Breast epithelium (tissue), 4 donors: ENCODE results near the gene SEC16A. TPM values are rescaled to one million over a fixed set of nuclear protein-coding genes. Genes with fewer than 3 reads are reported as not detected.
A peak's percentile ranks its signal among the peaks of the same experiment; 100 is the strongest.

Experiments
- DNase-seq, 2 donors: peaks; one replicate each; pipeline ENCODE4 v3.0.0-alpha.2; 2019; ENCODE audit warnings: low spot score in 2 of 2
- H3K27ac ChIP-seq, 2 donors: fragments of 200-600 bp; sonication (generic) in 1 of 2; one replicate each; pipeline ENCODE4 v1.5.1; 2016 to 2019; ENCODE audit warnings: mild to moderate bottlenecking in 1 of 2
- H3K27me3 ChIP-seq, 2 donors: fragments of 200-600 bp; sonication (generic) in 1 of 2; one replicate each; pipeline versions ENCODE4 v1.5.1 to v1.6.0; 2017 to 2019; ENCODE audit warnings: control low read depth in 1 of 2, mild to moderate bottlenecking in 1 of 2
- H3K36me3 ChIP-seq: fragments of 200-600 bp; one replicate; pipeline ENCODE4 v1.5.1; 2019
- H3K4me1 ChIP-seq, 2 donors: fragments of 200-600 bp; sonication (generic); one replicate each; pipeline ENCODE4 v1.5.1; 2016 to 2019; ENCODE audit warnings: control low read depth in 1 of 2
- H3K4me3 ChIP-seq, 3 donors: fragments of 200-600 bp; sonication (generic); 1 replicate in 2 of 3; 2 replicates in 1 of 3; pipeline ENCODE4 v1.5.1; 2016 to 2019; ENCODE audit warnings: mild to moderate bottlenecking in 3 of 3, moderate library complexity in 2 of 3
- H3K9me3 ChIP-seq, 2 donors: fragments of 200-600 bp; sonication (generic) in 1 of 2; one replicate each; pipeline ENCODE4 v1.5.1; 2016 to 2019; ENCODE audit warnings: control low read depth in 1 of 2
- POLR2A ChIP-seq: fragments of 450-650 bp; IDR thresholded peaks from one replicate; pipeline ENCODE4 v1.6.1; 2016; ENCODE audit warnings: antibody characterized with exemption, mild to moderate bottlenecking, moderate library complexity
- POLR2AphosphoS5 ChIP-seq, 3 donors: sonication (generic); formaldehyde crosslinking; IDR thresholded peaks; one replicate each; pipeline ENCODE4 v1.6.1; 2017; ENCODE audit warnings: antibody characterized with exemption in 3 of 3
- intact Hi-C: fragments of 100-400 bp; cut with DNase I; formaldehyde crosslinking; loops from one replicate; pipeline ENCODE4 v1.15.1; 2023; ENCODE audit warnings: low total_unique reads
- total RNA-seq, 3 donors: library from RNA; depleted of rRNA; stranded (reverse); fragments of >200 nt; gene quantifications; one replicate each; pipeline ENCODE4 v1.1.0, GENCODE V29; 2016
- TF ChIP-seq, protein P1 (sequence below), 3 donors: fragments of 450-650 bp; IDR thresholded peaks; one replicate each; pipeline ENCODE4 v1.5.1; 2016 to 2017; ENCODE audit warnings: antibody characterized with exemption in 3 of 3, mild to moderate bottlenecking in 3 of 3, moderate library complexity in 3 of 3

SEC16A gene
- total RNA-seq, 3 donors from 2014 or later: 41.9 to 55.1 (median 42.9) TPM

DNA sequence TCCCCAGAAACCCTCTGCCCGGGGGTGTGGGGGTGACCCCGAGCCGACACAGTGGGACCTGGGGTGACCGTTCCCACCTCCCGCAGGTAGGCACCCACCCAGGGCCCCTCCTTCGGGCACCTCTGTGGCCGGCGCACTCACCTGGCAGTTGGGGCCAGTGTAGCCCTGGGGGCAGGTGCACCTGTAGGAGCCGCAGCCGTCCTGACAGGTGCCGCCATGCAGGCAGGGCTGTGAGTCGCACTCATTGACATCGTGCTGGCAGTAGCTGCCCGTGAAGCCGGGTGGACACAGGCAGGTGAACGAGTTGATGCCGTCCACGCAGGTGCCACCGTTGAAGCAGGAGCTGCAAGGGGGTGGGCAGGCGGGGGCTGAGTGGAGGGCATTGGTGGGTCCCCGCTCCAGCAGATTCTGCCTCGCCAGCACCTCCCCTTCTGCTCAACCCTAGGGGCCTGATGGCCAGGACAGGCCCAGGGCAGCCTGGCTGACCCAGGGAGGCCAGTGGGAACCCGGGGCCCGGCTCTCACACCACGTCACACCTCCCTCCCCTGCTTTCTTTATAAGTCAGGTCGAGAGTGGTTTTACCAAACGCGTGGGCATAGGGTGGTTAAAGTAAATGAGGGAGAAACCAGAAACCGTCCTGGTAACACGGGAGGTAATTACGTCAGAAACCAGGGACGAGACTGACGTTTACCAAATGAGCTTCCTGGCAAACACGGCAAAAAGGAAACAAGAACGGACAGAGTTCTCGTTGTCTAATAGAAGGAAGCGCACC lies 26.1 kb upstream of the SEC16A start:
- no peak overlapping the region for H3K4me3 ChIP-seq
- no peak for DNase-seq
- intact Hi-C loops: no loop called here
- H3K36me3 ChIP-seq: peaks cover 11% of the 10 kb centered on the region
- H3K4me1 ChIP-seq: no peaks in the 10 kb centered on the region
- TF ChIP-seq, protein P1, sequence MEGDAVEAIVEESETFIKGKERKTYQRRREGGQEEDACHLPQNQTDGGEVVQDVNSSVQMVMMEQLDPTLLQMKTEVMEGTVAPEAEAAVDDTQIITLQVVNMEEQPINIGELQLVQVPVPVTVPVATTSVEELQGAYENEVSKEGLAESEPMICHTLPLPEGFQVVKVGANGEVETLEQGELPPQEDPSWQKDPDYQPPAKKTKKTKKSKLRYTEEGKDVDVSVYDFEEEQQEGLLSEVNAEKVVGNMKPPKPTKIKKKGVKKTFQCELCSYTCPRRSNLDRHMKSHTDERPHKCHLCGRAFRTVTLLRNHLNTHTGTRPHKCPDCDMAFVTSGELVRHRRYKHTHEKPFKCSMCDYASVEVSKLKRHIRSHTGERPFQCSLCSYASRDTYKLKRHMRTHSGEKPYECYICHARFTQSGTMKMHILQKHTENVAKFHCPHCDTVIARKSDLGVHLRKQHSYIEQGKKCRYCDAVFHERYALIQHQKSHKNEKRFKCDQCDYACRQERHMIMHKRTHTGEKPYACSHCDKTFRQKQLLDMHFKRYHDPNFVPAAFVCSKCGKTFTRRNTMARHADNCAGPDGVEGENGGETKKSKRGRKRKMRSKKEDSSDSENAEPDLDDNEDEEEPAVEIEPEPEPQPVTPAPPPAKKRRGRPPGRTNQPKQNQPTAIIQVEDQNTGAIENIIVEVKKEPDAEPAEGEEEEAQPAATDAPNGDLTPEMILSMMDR (IDR thresholded peaks at IDR 0.05): no peak
- TF ChIP-seq POLR2A (no peak), POLR2AphosphoS5 (IDR thresholded peaks at IDR 0.05) (no peak)
- H3K27ac ChIP-seq: peak overlapping the region in 1 of 2 donors; percentile 12
- no peaks in the 10 kb centered on the region for H3K9me3 ChIP-seq
- no peaks in the 10 kb centered on the region for H3K27me3 ChIP-seq

DNA sequence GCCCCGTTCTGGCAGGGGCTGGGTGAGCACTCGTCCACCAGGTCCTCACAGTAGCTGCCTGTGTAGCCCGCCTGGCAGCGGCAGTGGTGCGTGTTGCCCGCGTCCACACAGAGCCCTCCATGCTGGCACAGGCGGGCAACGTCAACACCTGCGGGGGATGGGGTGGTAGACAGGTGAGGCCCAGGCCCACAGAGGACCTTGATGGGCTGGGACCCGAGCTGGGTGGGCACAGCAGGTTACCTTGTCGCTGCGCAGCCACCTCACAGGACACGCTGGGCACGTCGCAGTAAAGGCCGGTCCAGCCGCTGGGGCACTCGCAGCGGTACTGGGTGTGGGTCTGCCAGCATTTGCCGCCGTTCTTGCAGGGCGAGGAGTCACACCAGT lies 25.1 kb upstream of the SEC16A start:
- Histone ChIP-seq H3K36me3 (peaks cover 11% of the 10 kb centered on the region), H3K27ac (no peak overlapping the region), H3K4me1 (no peaks in the 10 kb centered on the region), H3K9me3 (no peaks in the 10 kb centered on the region), H3K27me3 (no peaks in the 10 kb centered on the region), H3K4me3 (no peak overlapping the region)
- TF ChIP-seq, protein P1 (IDR thresholded peaks at IDR 0.05): no peak
- TF ChIP-seq POLR2A (no peak), POLR2AphosphoS5 (IDR thresholded peaks at IDR 0.05) (no peak)
- intact Hi-C loops: no loop called here
- no peak for DNase-seq

DNA sequence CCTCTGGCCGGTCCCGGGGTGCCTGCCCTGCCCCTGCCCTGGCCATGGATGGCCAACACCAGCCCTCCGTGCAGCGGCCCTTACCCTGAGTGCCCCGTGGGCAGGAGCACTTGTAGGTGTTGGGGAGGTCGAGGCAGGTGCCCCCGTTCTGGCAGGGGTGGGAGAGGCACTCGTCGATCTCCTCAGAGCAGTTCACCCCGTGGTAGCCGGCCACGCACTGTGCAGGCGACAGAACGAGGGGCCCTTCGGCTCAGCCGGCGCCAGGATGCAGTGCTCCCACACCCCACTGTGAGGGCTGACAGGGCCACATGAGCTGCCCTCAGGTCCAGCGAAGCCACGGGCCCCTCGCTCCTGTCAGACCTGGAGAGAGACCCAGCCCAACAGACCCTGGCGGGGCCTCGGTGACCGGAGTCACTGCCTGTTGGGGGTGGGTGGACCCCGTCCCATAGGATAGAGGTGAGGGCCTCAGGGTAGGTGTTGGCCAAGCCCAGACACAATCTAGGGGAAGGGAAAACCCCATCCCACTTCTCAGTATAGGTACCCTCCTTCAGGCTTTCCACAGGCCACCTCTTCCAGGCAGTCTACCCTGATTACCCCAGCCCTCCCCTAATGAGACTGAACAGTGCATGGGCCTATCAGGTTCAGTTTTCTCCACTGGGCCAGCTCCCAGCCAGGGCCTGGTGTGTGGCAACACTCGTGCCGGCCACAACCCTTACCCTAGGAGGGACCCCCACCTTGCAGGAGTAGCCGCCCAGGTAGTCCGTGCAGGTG lies 24.6 kb upstream of the SEC16A start:
- H3K9me3 ChIP-seq: no peaks in the 10 kb centered on the region
- no peaks in the 10 kb centered on the region for H3K27me3 ChIP-seq
- H3K4me1 ChIP-seq: no peaks in the 10 kb centered on the region
- H3K4me3 ChIP-seq: no peak overlapping the region
- H3K27ac ChIP-seq: no peak overlapping the region
- TF ChIP-seq, protein P1 (IDR thresholded peaks at IDR 0.05): no peak
- TF ChIP-seq POLR2A (no peak), POLR2AphosphoS5 (IDR thresholded peaks at IDR 0.05) (no peak)
- intact Hi-C loops: no loop called here
- no peak for DNase-seq
- peaks cover 11% of the 10 kb centered on the region for H3K36me3 ChIP-seq

DNA sequence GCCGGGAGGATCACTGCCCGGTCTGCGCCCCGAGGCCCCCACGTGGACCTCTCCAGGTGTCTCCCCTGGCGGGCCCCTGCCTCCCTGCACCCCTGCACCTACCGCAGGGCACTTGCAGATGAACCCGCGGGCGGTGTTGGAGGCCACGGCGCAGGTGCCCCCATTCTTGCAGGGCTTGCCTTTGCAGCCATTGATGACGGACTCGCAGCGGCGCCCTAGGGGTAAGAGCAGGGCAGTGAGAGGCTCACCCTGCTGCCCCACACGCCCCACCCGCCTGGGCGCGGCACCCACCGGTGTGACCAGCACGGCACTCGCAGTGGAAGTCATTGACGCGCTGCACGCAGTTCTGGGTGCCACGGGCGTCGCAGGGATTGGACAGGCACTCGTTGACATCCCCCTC lies 23.6 kb upstream of the SEC16A start:
- TF ChIP-seq, protein P1 (IDR thresholded peaks at IDR 0.05): no peak
- TF ChIP-seq POLR2A (no peak), POLR2AphosphoS5 (IDR thresholded peaks at IDR 0.05) (no peak)
- Histone ChIP-seq H3K36me3 (peaks cover 11% of the 10 kb centered on the region), H3K9me3 (no peaks in the 10 kb centered on the region), H3K27me3 (no peaks in the 10 kb centered on the region), H3K27ac (no peak overlapping the region), H3K4me1 (no peaks in the 10 kb centered on the region), H3K4me3 (no peak overlapping the region)
- DNase-seq: no peak
- intact Hi-C loops: no loop called here
